ENCODE results near the gene CDKL5. TPM values are rescaled to one million over a fixed set of nuclear protein-coding genes. Genes with fewer than 3 reads are reported as not detected.

CDKL5 gene
- total RNA-seq (1 to 10 TPM; 5.5 to 5.6 TPM), polyA plus RNA-seq (1 to 10 TPM in 1 of 3 donors, under 1 TPM in 2; 0.74 to 1.3 (median 0.95) TPM), total RNA-seq (5.6 to 13.3 (median 10.1) reads per million in 6 experiments)

- H3K9me3 Mint-ChIP-seq: no peaks in the 10 kb centered on the region
- H3K4me1 Mint-ChIP-seq: peaks cover 1 to 20% (median 12%) of the 10 kb centered on the region in 4 donors
- H3K4me3 Mint-ChIP-seq: peak within 1 kb of the TSS; percentile 85 to 98 (median 91)
- peak within 1 kb of the TSS; percentile 75 to 97 (median 92) for H3K27ac Mint-ChIP-seq
- peaks cover 0 to 2% (median 0%) of the 10 kb centered on the region in 5 donors for H3K27me3 Mint-ChIP-seq
- DNase-seq (peak; percentile 85 to 99 (median 96)), ATAC-seq (peak; percentile 81 to 89)
- no peaks in the 10 kb centered on the region for H3K36me3 Mint-ChIP-seq
- POLR2A ChIA-PET: interaction anchor here (1.1 to 1.4 kb wide), 4 partner anchors 250 to 1347 kb away, joined by 3 to 6 read pairs (median 4); partner anchors contain the start of gene SCML1
These were observed at the start of gene CDKL5 for GRCh38 chrX:18425199-18426003. Gene CDKL5, plus strand, starts transcription at chrX:18425608. Its CDS starts 81,489 bp downstream, at chrX:18507097.

GRCh38 chrX:18377796-18378195, 47.6 kb upstream of the CDKL5 start:
- peak; percentile 59 to 73 for ATAC-seq
- Mint-ChIP-seq H3K36me3 (no peaks in the 10 kb centered on the region), H3K27ac (peak overlapping the region in 4 of 10 donors; percentile 11 to 84 (median 28)), H3K4me3 (no peak overlapping the region), H3K27me3 (peaks cover 0 to 2% (median 0%) of the 10 kb centered on the region in 5 donors), H3K4me1 (peaks cover 0 to 5% (median 4%) of the 10 kb centered on the region in 4 donors), H3K9me3 (peaks cover 0 to 3% (median 0%) of the 10 kb centered on the region in 9 donors)
- peak in 8 of 10 donors; percentile 1 to 61 (median 22) for DNase-seq
- POLR2A ChIA-PET: interaction anchor here (0.6 kb wide), 1 partner anchor 956 kb away, joined by 7 read pairs; no protein-coding TSS in a partner anchor

GRCh38 chrX:18389966-18390365, 35.4 kb upstream of the CDKL5 start:
- POLR2A ChIA-PET: no interaction called here
- peaks cover 0 to 7% (median under 1%) of the 10 kb centered on the region in 4 donors for H3K4me1 Mint-ChIP-seq
- no peak for DNase-seq
- H3K9me3 Mint-ChIP-seq: no peaks in the 10 kb centered on the region
- no peaks in the 10 kb centered on the region for H3K36me3 Mint-ChIP-seq
- no peak overlapping the region for H3K4me3 Mint-ChIP-seq
- ATAC-seq: no peak
- H3K27me3 Mint-ChIP-seq: no peaks in the 10 kb centered on the region
- H3K27ac Mint-ChIP-seq: no peak overlapping the region

GRCh38 chrX:18390941-18391538, 34.4 kb upstream of the CDKL5 start:
- no peak overlapping the region for H3K4me3 Mint-ChIP-seq
- ATAC-seq (peak in 1 of 2 donors; percentile 58), DNase-seq (peak; percentile 38 to 83 (median 59))
- no peaks in the 10 kb centered on the region for H3K27me3 Mint-ChIP-seq
- POLR2A ChIA-PET: no interaction called here
- H3K9me3 Mint-ChIP-seq: no peaks in the 10 kb centered on the region
- H3K4me1 Mint-ChIP-seq: peaks cover 0 to 7% (median under 1%) of the 10 kb centered on the region in 4 donors
- H3K36me3 Mint-ChIP-seq: no peaks in the 10 kb centered on the region
- peak overlapping the region in 6 of 10 donors; percentile 1 to 67 (median 10) for H3K27ac Mint-ChIP-seq

- ATAC-seq (no peak), DNase-seq (no peak)
- H3K4me3 Mint-ChIP-seq: no peak overlapping the region
- no peaks in the 10 kb centered on the region for H3K27me3 Mint-ChIP-seq
- peaks cover 0 to 7% (median under 1%) of the 10 kb centered on the region in 4 donors for H3K4me1 Mint-ChIP-seq
- H3K36me3 Mint-ChIP-seq: no peaks in the 10 kb centered on the region
- POLR2A ChIA-PET: no interaction called here
- peaks cover 0 to 3% (median 0%) of the 10 kb centered on the region in 9 donors for H3K9me3 Mint-ChIP-seq
- no peak overlapping the region for H3K27ac Mint-ChIP-seq
These were observed 30.9 kb upstream of the CDKL5 start for GRCh38 chrX:18394477-18394876.

- Mint-ChIP-seq H3K4me3 (peak overlapping the region in 1 of 10 donors; percentile 16), H3K27ac (peak overlapping the region in 1 of 10 donors; percentile 41), H3K36me3 (no peaks in the 10 kb centered on the region), H3K9me3 (peaks cover 0 to 3% (median 0%) of the 10 kb centered on the region in 9 donors), H3K27me3 (no peaks in the 10 kb centered on the region), H3K4me1 (no peaks in the 10 kb centered on the region)
- ATAC-seq (no peak), DNase-seq (no peak)
- POLR2A ChIA-PET: no interaction called here
These were observed 23.6 kb upstream of the CDKL5 start for GRCh38 chrX:18401848-18402213.

GRCh38 chrX:18406531-18407266, 18.7 kb upstream of the CDKL5 start:
- H3K4me1 Mint-ChIP-seq: no peaks in the 10 kb centered on the region
- no peak for ATAC-seq
- no peaks in the 10 kb centered on the region for H3K9me3 Mint-ChIP-seq
- no peaks in the 10 kb centered on the region for H3K27me3 Mint-ChIP-seq
- no peak overlapping the region for H3K4me3 Mint-ChIP-seq
- no peak overlapping the region for H3K27ac Mint-ChIP-seq
- no peaks in the 10 kb centered on the region for H3K36me3 Mint-ChIP-seq
- POLR2A ChIA-PET: no interaction called here
- no peak for DNase-seq

- H3K36me3 Mint-ChIP-seq: no peaks in the 10 kb centered on the region
- no peaks in the 10 kb centered on the region for H3K4me1 Mint-ChIP-seq
- no peak overlapping the region for H3K27ac Mint-ChIP-seq
- no peaks in the 10 kb centered on the region for H3K27me3 Mint-ChIP-seq
- no peak overlapping the region for H3K4me3 Mint-ChIP-seq
- H3K9me3 Mint-ChIP-seq: no peaks in the 10 kb centered on the region
- ATAC-seq (no peak), DNase-seq (no peak)
- POLR2A ChIA-PET: no interaction called here
These were observed 15.4 kb upstream of the CDKL5 start for GRCh38 chrX:18410038-18410437.

- DNase-seq: no peak
These were observed 10.0 kb upstream of the CDKL5 start for GRCh38 chrX:18415386-18415785.

GRCh38 chrX:18422325-18422724, 3.1 kb upstream of the CDKL5 start:
- no peak overlapping the region for H3K27ac Mint-ChIP-seq
- H3K27me3 Mint-ChIP-seq: peaks cover 0 to 2% (median 0%) of the 10 kb centered on the region in 5 donors
- H3K4me3 Mint-ChIP-seq: peak overlapping the region in 1 of 10 donors; percentile 47
- no peaks in the 10 kb centered on the region for H3K36me3 Mint-ChIP-seq
- POLR2A ChIA-PET: no interaction called here
- DNase-seq (no peak), ATAC-seq (no peak)
- H3K9me3 Mint-ChIP-seq: no peaks in the 10 kb centered on the region
- H3K4me1 Mint-ChIP-seq: peaks cover 1 to 20% (median 10%) of the 10 kb centered on the region in 4 donors

More at GRCh38 chrX:18415386-18415785, 10.0 kb upstream of the CDKL5 start:
- no peak for ATAC-seq
- POLR2A ChIA-PET: no interaction called here
- no peak overlapping the region for H3K27ac Mint-ChIP-seq
- H3K4me3 Mint-ChIP-seq: no peak overlapping the region
- H3K4me1 Mint-ChIP-seq: no peaks in the 10 kb centered on the region
- H3K9me3 Mint-ChIP-seq: no peaks in the 10 kb centered on the region
- peaks cover 0 to 2% (median 0%) of the 10 kb centered on the region in 5 donors for H3K27me3 Mint-ChIP-seq
- H3K36me3 Mint-ChIP-seq: no peaks in the 10 kb centered on the region

GRCh38 chrX:18422886-18423285, 2.5 kb upstream of the CDKL5 start:
- no peaks in the 10 kb centered on the region for H3K9me3 Mint-ChIP-seq
- peak overlapping the region in 1 of 10 donors; percentile 18 for H3K27ac Mint-ChIP-seq
- H3K27me3 Mint-ChIP-seq: peaks cover 0 to 2% (median 0%) of the 10 kb centered on the region in 5 donors
- ATAC-seq (no peak), DNase-seq (no peak)
- no peak overlapping the region for H3K4me3 Mint-ChIP-seq
- peaks cover 1 to 20% (median 10%) of the 10 kb centered on the region in 4 donors for H3K4me1 Mint-ChIP-seq
- no peaks in the 10 kb centered on the region for H3K36me3 Mint-ChIP-seq
- POLR2A ChIA-PET: no interaction called here

GRCh38 chrX:18424482-18425198, 768 bp upstream of the CDKL5 start:
- POLR2A ChIA-PET: interaction anchor here (0.7 to 1.4 kb wide), 3 partner anchors 70 to 561 kb away, joined by 3 to 6 read pairs (median 3); partner anchors contain the start of gene SCML2
- peak overlapping the region; percentile 85 to 98 (median 91) for H3K4me3 Mint-ChIP-seq

More at GRCh38 chrX:18424482-18425198, 768 bp upstream of the CDKL5 start:
- H3K27ac Mint-ChIP-seq: peak overlapping the region; percentile 75 to 97 (median 92)
- ATAC-seq (peak; percentile 11 to 12), DNase-seq (peak in 8 of 10 donors; percentile 3 to 45 (median 14))
- peaks cover 1 to 20% (median 12%) of the 10 kb centered on the region in 4 donors for H3K4me1 Mint-ChIP-seq
- H3K27me3 Mint-ChIP-seq: peaks cover 0 to 2% (median 0%) of the 10 kb centered on the region in 5 donors
- H3K9me3 Mint-ChIP-seq: no peaks in the 10 kb centered on the region
- H3K36me3 Mint-ChIP-seq: no peaks in the 10 kb centered on the region
